H9 (cell line): ENCODE measurements around the gene BTBD6. TPM values are rescaled to one million over a fixed set of nuclear protein-coding genes. Genes with fewer than 3 reads are reported as not detected.

Experiments
- DNase-seq: peaks from one replicate; pipeline ENCODE4 v3.0.0-alpha.2; 2017
- H2AFZ ChIP-seq: one replicate; pipeline ENCODE4 v1.6.1; 2013; ENCODE audit warnings: mild to moderate bottlenecking, low read length, control low read depth, moderate library complexity
- H2AK5ac ChIP-seq: 2 replicates; pipeline ENCODE4 v1.6.1; 2013; ENCODE audit warnings: low read length, control low read depth, mixed read lengths; ENCODE audit not compliant: insufficient read length
- H2BK120ac ChIP-seq: one replicate; pipeline ENCODE4 v1.6.1; 2013; ENCODE audit warnings: low read depth, mild to moderate bottlenecking, low read length, control low read depth, inconsistent platforms; ENCODE audit not compliant: poor library complexity, severe bottlenecking
- H2BK12ac ChIP-seq: 2 replicates; pipeline ENCODE4 v1.6.1; 2013; ENCODE audit warnings: low read length, control low read depth, mixed read lengths, low read depth; ENCODE audit not compliant: insufficient read length
- H2BK15ac ChIP-seq: 2 replicates; pipeline ENCODE4 v1.6.1; 2013; ENCODE audit warnings: low read depth, low read length, control low read depth
- H2BK20ac ChIP-seq: one replicate; pipeline ENCODE4 v1.6.1; 2013; ENCODE audit warnings: low read depth, mild to moderate bottlenecking, low read length, control low read depth, inconsistent platforms; ENCODE audit not compliant: poor library complexity, severe bottlenecking
- H2BK5ac ChIP-seq: 2 replicates; pipeline ENCODE4 v1.6.1; 2013; ENCODE audit warnings: low read length, control low read depth, mixed read lengths; ENCODE audit not compliant: insufficient read length
- H3K14ac ChIP-seq: 2 replicates; pipeline ENCODE4 v1.6.1; 2013; ENCODE audit warnings: low read length, control low read depth; ENCODE audit not compliant: insufficient read depth
- H3K18ac ChIP-seq: 2 replicates; pipeline ENCODE4 v1.6.1; 2013; ENCODE audit warnings: low read depth, mild to moderate bottlenecking, mixed read lengths, low read length, control low read depth; ENCODE audit not compliant: insufficient read length
- H3K23ac ChIP-seq: 2 replicates; pipeline ENCODE4 v1.6.1; 2013; ENCODE audit warnings: low read length, control low read depth, mixed read lengths, low read depth; ENCODE audit not compliant: insufficient read length
- H3K23me2 ChIP-seq: 2 replicates; pipeline ENCODE4 v1.6.1; 2013; ENCODE audit warnings: low read depth, mild to moderate bottlenecking, mixed read lengths, low read length, control low read depth; ENCODE audit not compliant: insufficient read length, poor library complexity, severe bottlenecking
- H3K27ac ChIP-seq: 2 replicates; pipeline ENCODE4 v1.5.1; 2013; ENCODE audit warnings: low read length, control low read depth, mixed read lengths, low read depth; ENCODE audit not compliant: insufficient read length
- H3K27me3 ChIP-seq: 2 replicates; pipeline ENCODE4 v1.6.1; 2013; ENCODE audit warnings: low read length, control low read depth, inconsistent platforms; ENCODE audit not compliant: insufficient read depth
- H3K4ac ChIP-seq: 2 replicates; pipeline ENCODE4 v1.6.1; 2013; ENCODE audit warnings: low read depth, mild to moderate bottlenecking, control low read depth, inconsistent platforms, low read length, moderate library complexity
- H3K4me1 ChIP-seq: 2 replicates; pipeline ENCODE4 v1.6.1; 2013; ENCODE audit warnings: low read length, control low read depth, inconsistent platforms; ENCODE audit not compliant: insufficient read depth
- H3K4me2 ChIP-seq: 2 replicates; pipeline ENCODE4 v1.6.1; 2013; ENCODE audit warnings: low read length, control low read depth, mixed read lengths; ENCODE audit not compliant: insufficient read length, insufficient read depth
- H3K56ac ChIP-seq: 2 replicates; pipeline ENCODE4 v1.6.1; 2013; ENCODE audit warnings: low read depth, mild to moderate bottlenecking, mixed read lengths, low read length, control low read depth; ENCODE audit not compliant: insufficient read length
- H3K79me1 ChIP-seq: 2 replicates; pipeline ENCODE4 v1.6.1; 2013; ENCODE audit warnings: low read depth, mild to moderate bottlenecking, moderate library complexity, low read length, control low read depth, inconsistent platforms; ENCODE audit not compliant: insufficient read depth, poor library complexity, severe bottlenecking
- H3K79me2 ChIP-seq: 2 replicates; pipeline ENCODE4 v1.6.1; 2013; ENCODE audit warnings: low read length, control low read depth, inconsistent platforms; ENCODE audit not compliant: insufficient read depth
- H3K9ac ChIP-seq: 2 replicates; pipeline ENCODE4 v1.6.1; 2013; ENCODE audit warnings: low read length, control low read depth, mixed read lengths; ENCODE audit not compliant: insufficient read length; ENCODE audit errors: extremely low read depth
- H3K9me3 ChIP-seq: one replicate; pipeline ENCODE4 v1.6.1; 2013; ENCODE audit warnings: low read depth, low read length, inconsistent platforms; ENCODE audit not compliant: control insufficient read depth
- H3T11ph ChIP-seq: one replicate; pipeline ENCODE4 v1.6.1; 2013; ENCODE audit warnings: mild to moderate bottlenecking, low read length, control low read depth, inconsistent platforms
- H4K20me1 ChIP-seq: one replicate; pipeline ENCODE4 v1.6.1; 2013; ENCODE audit not compliant: control insufficient read depth, insufficient read length, insufficient read depth
- H4K5ac ChIP-seq: 2 replicates; pipeline ENCODE4 v1.6.1; 2013; ENCODE audit warnings: low read depth, mild to moderate bottlenecking, mixed read lengths, low read length, control low read depth; ENCODE audit not compliant: insufficient read length
- H4K8ac ChIP-seq: replicated peaks from 2 replicates; pipeline ENCODE4 v1.6.1; 2013; ENCODE audit warnings: low read length, control low read depth, mixed read lengths, low read depth; ENCODE audit not compliant: insufficient read length
- H4K91ac ChIP-seq: 2 replicates; pipeline ENCODE4 v1.6.1; 2013; ENCODE audit warnings: low read depth, mild to moderate bottlenecking, moderate library complexity, mixed read lengths, low read length, control low read depth; ENCODE audit not compliant: insufficient read length
- H3K27ac Mint-ChIP-seq, 3 experiments: 2 replicates in 2 of 3; 3 replicates in 1 of 3; pipeline ENCODE4 v1.8.0; 2020 to 2021; ENCODE audit warnings: mixed read lengths in 3 of 3, mild to moderate bottlenecking in 1 of 3, moderate library complexity in 1 of 3
- H3K27me3 Mint-ChIP-seq: 2 replicates; pipeline ENCODE4 v1.8.0; 2021; ENCODE audit warnings: low read depth, mild to moderate bottlenecking, moderate library complexity, mixed read lengths
- H3K36me3 Mint-ChIP-seq, 3 experiments: 2 replicates in 2 of 3; 3 replicates in 1 of 3; pipeline ENCODE4 v1.8.0; 2020 to 2021; ENCODE audit warnings: low read depth in 3 of 3, mixed read lengths in 3 of 3; ENCODE audit not compliant: insufficient read depth in 1 of 3
- H3K4me1 Mint-ChIP-seq, 2 experiments: 2 replicates each; pipeline ENCODE4 v1.8.0; 2020; ENCODE audit warnings: mixed read lengths in 2 of 2
- H3K4me3 Mint-ChIP-seq, 2 experiments: 2 replicates in 1 of 2; 3 replicates in 1 of 2; pipeline ENCODE4 v1.8.0; 2020 to 2021; ENCODE audit warnings: mild to moderate bottlenecking in 2 of 2, mixed read lengths in 2 of 2, moderate library complexity in 1 of 2
- H3K9me3 Mint-ChIP-seq, 2 experiments: 2 replicates in 1 of 2; 3 replicates in 1 of 2; pipeline ENCODE4 v1.8.0; 2020; ENCODE audit warnings: mild to moderate bottlenecking in 2 of 2, mixed read lengths in 2 of 2, moderate library complexity in 1 of 2
- CTCF ChIP-seq: fragments of 200-600 bp; sonication (generic); conservative IDR thresholded peaks from 3 replicates; pipeline ENCODE4 v1.8.0; 2021; ENCODE audit warnings: antibody characterized with exemption, mild to moderate bottlenecking
- WGBS: extraction: QIAGEN DNeasy Blood & Tissue Kit; methylation state at CpG from one replicate; pipeline ENCODE4 v1.1.7; 2013; ENCODE audit warnings: missing lambda C conversion rate, low lambda C conversion rate, mixed read lengths; ENCODE audit not compliant: insufficient read length; ENCODE audit errors: extremely low coverage; 5-methylcytosine and 5-hydroxymethylcytosine counted together
- total RNA-seq: library from RNA; stranded (reverse); gene quantifications from 2 replicates; pipeline ENCODE4 v1.2.1, GENCODE V29; 2021

BTBD6 gene
- total RNA-seq, 1 experiment from 2014 or later, result 23.3 TPM

GRCh38 chr14:105205673-105206208, 42.6 kb upstream of the BTBD6 start:
- peaks cover 1% of the 10 kb centered on the region; the same call in 1 of the 2 replicates for H3K27me3 Mint-ChIP-seq
- no peaks in the 10 kb centered on the region; a peak in 1 of 7 replicates for H3K36me3 Mint-ChIP-seq
- Histone ChIP-seq H4K20me1 (no peaks in the 10 kb centered on the region), H3K79me1 (no peaks in the 10 kb centered on the region), H3K4me1 (no peaks in the 10 kb centered on the region), H3K79me2 (no peaks in the 10 kb centered on the region), H2AK5ac (no peak overlapping the region), H3K4ac (no peak overlapping the region), H3K27ac (no peak overlapping the region), H3K14ac (no peak overlapping the region), H3K27me3 (no peaks in the 10 kb centered on the region), H3K18ac (no peak overlapping the region), H3K56ac (no peak overlapping the region), H2BK12ac (no peak overlapping the region), H3K23ac (no peak overlapping the region), H2BK15ac (no peak overlapping the region), H2BK120ac (no peak overlapping the region), H4K8ac (no peak overlapping the region), H2AFZ (no peak overlapping the region), H3K23me2 (no peaks in the 10 kb centered on the region), H3K4me2 (no peak overlapping the region), H4K91ac (no peak overlapping the region), H3K9me3 (no peaks in the 10 kb centered on the region), H2BK5ac (no peak overlapping the region), H3K9ac (no peak overlapping the region), H4K5ac (no peak overlapping the region), H3T11ph (no peak overlapping the region), H2BK20ac (no peak overlapping the region)
- no peak for TF ChIP-seq CTCF
- no CpG with 5 or more reads among the region's 12 CpGs for WGBS
- H3K4me3 Mint-ChIP-seq, result no peak overlapping the region
- no peak overlapping the region for H3K27ac Mint-ChIP-seq
- H3K4me1 Mint-ChIP-seq, result peaks cover 0 to 3% of the 10 kb centered on the region in 2 experiments; a peak in 3 of 4 replicates
- DNase-seq, result no peak
- no peaks in the 10 kb centered on the region for H3K9me3 Mint-ChIP-seq
